ENCODE measurements around the gene SZT2. TPM values are rescaled to one million over a fixed set of nuclear protein-coding genes. Genes with fewer than 3 reads are reported as not detected.

The SZT2 gene
- total and polyA plus RNA-seq, 10 of the 15 experiments (the other 5 are each of a cell fraction or from before 2014, with no cell fraction given), result 1.4 to 38.3 (median 12.7) TPM

DNA sequence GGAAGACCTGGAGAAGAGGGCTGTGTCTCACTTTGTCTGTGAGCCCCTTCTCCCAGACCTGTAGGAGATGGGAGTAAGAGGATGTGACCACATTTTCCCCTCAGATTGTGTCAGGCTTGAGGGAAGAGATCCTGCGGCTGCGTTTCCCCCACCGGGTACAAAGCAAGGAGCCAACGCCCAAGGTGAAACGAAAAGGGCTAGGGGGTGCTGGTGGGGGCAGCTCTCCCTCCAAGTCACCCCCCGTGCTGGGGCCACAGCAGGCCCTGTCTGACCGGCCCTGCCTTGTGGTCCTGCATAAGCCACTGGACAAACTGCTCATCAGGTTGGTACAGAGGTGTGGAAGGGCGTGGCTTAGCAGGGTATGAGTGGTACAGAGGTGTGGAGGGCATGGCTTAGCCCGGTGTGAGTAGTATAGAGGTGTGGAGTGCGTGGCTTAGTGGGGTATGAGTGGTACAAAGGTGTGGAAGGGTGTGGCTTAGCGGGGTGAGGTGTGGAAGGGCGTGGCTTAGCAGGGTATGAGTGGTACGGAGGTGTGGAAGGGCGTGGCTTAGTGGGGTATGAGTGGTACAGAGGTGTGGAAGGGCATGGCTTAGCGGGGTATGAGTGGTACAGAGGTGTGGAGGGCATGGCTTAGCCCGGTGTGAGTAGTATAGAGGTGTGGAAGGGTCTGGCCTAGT is 33.4 kb downstream of the SZT2 start:
- Histone ChIP-seq H3K9me3 (replicated peaks; ENCODE audit: control insufficient read depth, insufficient read depth, low read length) (no peaks in the 10 kb centered on the region), H3K4me3 (no peak overlapping the region), H3K79me2 (ENCODE audit: control insufficient read depth, insufficient read depth, low read length) (no peaks in the 10 kb centered on the region), H3K36me3 (ENCODE audit: control insufficient read depth in 2 of 2, insufficient read depth in 2 of 2, low read length in 1 of 2) (peaks cover 33 to 37% of the 10 kb centered on the region in 2 experiments), H3K4me2 (ENCODE audit: control insufficient read depth, insufficient read depth) (no peak overlapping the region), H3K27me3 (replicated peaks in 1 of 2; ENCODE audit: control insufficient read depth in 2 of 2, insufficient read depth in 2 of 2, low read length in 1 of 2) (no peaks in the 10 kb centered on the region), H3K9ac (ENCODE audit: control insufficient read depth, insufficient read depth, low read length) (no peak overlapping the region), H3K4me1 (ENCODE audit: control insufficient read depth, insufficient read depth, low read length) (peaks cover 9% of the 10 kb centered on the region), H4K20me1 (ENCODE audit: control insufficient read depth, insufficient read depth) (no peaks in the 10 kb centered on the region), H2AFZ (ENCODE audit: control insufficient read depth, low read depth, low read length) (no peak overlapping the region), H3K27ac (ENCODE audit: control insufficient read depth, insufficient read depth) (no peak overlapping the region)
- ATAC-seq (no peak), DNase-seq (ENCODE audit: low read depth, low spot score) (no peak), FAIRE-seq (no peak)
- ChIA-PET CTCF (interaction anchor here (0.9 kb wide), 1 partner anchor 9 kb away, joined by 3 read pairs; no protein-coding TSS in a partner anchor), SMC1A (ENCODE audit: uncharacterized antibody, unreplicated experiment) (no interaction called here), RAD21 (ENCODE audit: unreplicated experiment) (no interaction called here), POLR2A (no interaction called here)
- no TSS peak for BruUV-seq (replicated peaks)
- intact Hi-C loops (cut with micrococcal nuclease; ENCODE audit: unreplicated experiment) (no loop called here), in situ Hi-C loops (cut with MboI) (no loop called here)
- 98% methylated on average over 16 of the region's 16 CpGs for WGBS (ENCODE audit: insufficient coverage, insufficient replicate concordance, low lambda C conversion rate, missing lambda C conversion rate)
- TF ChIP-seq KAT2A (conservative IDR thresholded peaks at IDR 0.05; ENCODE audit: control insufficient read depth, low read depth, low read length) (no peak), CREM (IDR thresholded peaks at IDR 0.05; ENCODE audit: low read depth) (no peak), CBFB (IDR thresholded peaks at IDR 0.05; ENCODE audit: low read depth) (no peak), CBX5 (IDR thresholded peaks at IDR 0.05; ENCODE audit: low read depth) (no peak), EED (IDR thresholded peaks at IDR 0.05; ENCODE audit: low read depth) (no peak), RB1 (IDR thresholded peaks at IDR 0.05; ENCODE audit: borderline replicate concordance) (no peak)
- TF ChIP-seq, protein P1, sequence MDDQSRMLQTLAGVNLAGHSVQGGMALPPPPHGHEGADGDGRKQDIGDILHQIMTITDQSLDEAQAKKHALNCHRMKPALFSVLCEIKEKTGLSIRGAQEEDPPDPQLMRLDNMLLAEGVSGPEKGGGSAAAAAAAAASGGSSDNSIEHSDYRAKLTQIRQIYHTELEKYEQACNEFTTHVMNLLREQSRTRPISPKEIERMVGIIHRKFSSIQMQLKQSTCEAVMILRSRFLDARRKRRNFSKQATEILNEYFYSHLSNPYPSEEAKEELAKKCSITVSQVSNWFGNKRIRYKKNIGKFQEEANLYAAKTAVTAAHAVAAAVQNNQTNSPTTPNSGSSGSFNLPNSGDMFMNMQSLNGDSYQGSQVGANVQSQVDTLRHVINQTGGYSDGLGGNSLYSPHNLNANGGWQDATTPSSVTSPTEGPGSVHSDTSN (IDR thresholded peaks at IDR 0.05; ENCODE audit: insufficient replicate concordance, low read depth, low read length), result no peak
- TF ChIP-seq, protein P2, sequence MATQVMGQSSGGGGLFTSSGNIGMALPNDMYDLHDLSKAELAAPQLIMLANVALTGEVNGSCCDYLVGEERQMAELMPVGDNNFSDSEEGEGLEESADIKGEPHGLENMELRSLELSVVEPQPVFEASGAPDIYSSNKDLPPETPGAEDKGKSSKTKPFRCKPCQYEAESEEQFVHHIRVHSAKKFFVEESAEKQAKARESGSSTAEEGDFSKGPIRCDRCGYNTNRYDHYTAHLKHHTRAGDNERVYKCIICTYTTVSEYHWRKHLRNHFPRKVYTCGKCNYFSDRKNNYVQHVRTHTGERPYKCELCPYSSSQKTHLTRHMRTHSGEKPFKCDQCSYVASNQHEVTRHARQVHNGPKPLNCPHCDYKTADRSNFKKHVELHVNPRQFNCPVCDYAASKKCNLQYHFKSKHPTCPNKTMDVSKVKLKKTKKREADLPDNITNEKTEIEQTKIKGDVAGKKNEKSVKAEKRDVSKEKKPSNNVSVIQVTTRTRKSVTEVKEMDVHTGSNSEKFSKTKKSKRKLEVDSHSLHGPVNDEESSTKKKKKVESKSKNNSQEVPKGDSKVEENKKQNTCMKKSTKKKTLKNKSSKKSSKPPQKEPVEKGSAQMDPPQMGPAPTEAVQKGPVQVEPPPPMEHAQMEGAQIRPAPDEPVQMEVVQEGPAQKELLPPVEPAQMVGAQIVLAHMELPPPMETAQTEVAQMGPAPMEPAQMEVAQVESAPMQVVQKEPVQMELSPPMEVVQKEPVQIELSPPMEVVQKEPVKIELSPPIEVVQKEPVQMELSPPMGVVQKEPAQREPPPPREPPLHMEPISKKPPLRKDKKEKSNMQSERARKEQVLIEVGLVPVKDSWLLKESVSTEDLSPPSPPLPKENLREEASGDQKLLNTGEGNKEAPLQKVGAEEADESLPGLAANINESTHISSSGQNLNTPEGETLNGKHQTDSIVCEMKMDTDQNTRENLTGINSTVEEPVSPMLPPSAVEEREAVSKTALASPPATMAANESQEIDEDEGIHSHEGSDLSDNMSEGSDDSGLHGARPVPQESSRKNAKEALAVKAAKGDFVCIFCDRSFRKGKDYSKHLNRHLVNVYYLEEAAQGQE (IDR thresholded peaks at IDR 0.05; ENCODE audit: low read depth, low read length), result no peak
- TF ChIP-seq, protein P3, sequence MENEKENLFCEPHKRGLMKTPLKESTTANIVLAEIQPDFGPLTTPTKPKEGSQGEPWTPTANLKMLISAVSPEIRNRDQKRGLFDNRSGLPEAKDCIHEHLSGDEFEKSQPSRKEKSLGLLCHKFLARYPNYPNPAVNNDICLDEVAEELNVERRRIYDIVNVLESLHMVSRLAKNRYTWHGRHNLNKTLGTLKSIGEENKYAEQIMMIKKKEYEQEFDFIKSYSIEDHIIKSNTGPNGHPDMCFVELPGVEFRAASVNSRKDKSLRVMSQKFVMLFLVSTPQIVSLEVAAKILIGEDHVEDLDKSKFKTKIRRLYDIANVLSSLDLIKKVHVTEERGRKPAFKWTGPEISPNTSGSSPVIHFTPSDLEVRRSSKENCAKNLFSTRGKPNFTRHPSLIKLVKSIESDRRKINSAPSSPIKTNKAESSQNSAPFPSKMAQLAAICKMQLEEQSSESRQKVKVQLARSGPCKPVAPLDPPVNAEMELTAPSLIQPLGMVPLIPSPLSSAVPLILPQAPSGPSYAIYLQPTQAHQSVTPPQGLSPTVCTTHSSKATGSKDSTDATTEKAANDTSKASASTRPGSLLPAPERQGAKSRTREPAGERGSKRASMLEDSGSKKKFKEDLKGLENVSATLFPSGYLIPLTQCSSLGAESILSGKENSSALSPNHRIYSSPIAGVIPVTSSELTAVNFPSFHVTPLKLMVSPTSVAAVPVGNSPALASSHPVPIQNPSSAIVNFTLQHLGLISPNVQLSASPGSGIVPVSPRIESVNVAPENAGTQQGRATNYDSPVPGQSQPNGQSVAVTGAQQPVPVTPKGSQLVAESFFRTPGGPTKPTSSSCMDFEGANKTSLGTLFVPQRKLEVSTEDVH (IDR thresholded peaks at IDR 0.05; ENCODE audit: low read depth, partially characterized antibody), result no peak
- TF ChIP-seq, protein P4, sequence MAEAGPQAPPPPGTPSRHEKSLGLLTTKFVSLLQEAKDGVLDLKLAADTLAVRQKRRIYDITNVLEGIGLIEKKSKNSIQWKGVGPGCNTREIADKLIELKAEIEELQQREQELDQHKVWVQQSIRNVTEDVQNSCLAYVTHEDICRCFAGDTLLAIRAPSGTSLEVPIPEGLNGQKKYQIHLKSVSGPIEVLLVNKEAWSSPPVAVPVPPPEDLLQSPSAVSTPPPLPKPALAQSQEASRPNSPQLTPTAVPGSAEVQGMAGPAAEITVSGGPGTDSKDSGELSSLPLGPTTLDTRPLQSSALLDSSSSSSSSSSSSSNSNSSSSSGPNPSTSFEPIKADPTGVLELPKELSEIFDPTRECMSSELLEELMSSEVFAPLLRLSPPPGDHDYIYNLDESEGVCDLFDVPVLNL (IDR thresholded peaks at IDR 0.05; ENCODE audit: low read depth, low read length), result no peak
- TF ChIP-seq, protein P5, sequence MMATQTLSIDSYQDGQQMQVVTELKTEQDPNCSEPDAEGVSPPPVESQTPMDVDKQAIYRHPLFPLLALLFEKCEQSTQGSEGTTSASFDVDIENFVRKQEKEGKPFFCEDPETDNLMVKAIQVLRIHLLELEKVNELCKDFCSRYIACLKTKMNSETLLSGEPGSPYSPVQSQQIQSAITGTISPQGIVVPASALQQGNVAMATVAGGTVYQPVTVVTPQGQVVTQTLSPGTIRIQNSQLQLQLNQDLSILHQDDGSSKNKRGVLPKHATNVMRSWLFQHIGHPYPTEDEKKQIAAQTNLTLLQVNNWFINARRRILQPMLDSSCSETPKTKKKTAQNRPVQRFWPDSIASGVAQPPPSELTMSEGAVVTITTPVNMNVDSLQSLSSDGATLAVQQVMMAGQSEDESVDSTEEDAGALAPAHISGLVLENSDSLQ (IDR thresholded peaks at IDR 0.05), result no peak
- TF ChIP-seq, protein P6, sequence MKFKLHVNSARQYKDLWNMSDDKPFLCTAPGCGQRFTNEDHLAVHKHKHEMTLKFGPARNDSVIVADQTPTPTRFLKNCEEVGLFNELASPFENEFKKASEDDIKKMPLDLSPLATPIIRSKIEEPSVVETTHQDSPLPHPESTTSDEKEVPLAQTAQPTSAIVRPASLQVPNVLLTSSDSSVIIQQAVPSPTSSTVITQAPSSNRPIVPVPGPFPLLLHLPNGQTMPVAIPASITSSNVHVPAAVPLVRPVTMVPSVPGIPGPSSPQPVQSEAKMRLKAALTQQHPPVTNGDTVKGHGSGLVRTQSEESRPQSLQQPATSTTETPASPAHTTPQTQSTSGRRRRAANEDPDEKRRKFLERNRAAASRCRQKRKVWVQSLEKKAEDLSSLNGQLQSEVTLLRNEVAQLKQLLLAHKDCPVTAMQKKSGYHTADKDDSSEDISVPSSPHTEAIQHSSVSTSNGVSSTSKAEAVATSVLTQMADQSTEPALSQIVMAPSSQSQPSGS (IDR thresholded peaks at IDR 0.05; ENCODE audit: low read length), result no peak

Measured in GM12878 (cell line).